ENCODE results near the gene LUZP1.

The LUZP1 gene

DNA sequence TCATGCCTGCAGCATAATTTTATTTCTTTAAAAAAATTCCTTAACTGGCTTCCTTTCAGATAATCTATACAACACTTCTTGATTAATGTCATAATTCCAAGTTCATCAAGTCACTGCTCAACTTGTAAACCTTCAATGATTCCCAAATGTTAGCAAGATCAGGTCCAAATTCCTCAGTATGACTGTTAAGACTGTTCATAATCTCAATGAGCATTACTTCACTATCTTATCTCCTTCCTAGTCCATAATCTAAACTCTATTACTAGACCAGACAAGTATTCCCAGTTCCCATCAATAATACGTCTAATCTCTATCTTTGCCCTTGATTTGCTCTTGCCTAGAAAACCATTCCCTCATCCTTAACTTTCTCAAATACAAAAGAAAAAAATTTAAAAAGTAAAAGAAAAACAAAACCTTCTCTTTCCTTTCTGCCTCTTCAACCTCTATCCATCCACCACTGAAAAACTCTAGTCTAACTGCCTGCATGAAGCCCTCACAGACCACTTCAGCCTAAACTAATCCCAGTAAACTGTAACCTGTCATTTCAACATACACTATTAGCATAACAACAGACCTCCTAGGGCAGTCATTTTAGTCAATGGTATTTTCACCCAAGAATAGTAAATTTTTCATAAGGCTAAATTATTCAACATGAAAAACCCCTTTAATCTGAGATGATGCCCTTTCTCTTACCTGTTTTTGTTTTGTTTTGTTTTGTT, 15.5 kb downstream of the LUZP1 start:
- no peak for DNase-seq (ENCODE audit: low spot score)

DNA sequence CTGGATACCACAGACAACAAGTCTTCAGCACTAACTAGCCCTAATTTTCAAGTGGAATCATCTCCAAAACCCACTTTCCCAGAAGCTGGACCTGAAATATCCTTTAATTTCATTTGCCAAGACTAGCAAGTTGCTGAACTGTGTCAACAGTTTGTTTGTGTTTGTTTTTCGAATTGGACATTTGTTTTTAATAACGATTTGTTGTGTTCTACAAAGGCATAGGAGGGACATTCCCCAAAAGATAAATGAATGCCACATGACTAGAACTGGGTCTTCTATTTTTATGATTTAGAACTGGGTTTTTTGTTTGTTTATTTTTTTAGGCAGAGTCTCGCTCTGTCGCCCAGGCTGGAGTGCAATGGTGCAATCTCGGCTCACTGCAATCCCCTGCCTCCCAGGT, 17.9 kb downstream of the LUZP1 start:
- no peak for DNase-seq (ENCODE audit: low spot score)

DNA sequence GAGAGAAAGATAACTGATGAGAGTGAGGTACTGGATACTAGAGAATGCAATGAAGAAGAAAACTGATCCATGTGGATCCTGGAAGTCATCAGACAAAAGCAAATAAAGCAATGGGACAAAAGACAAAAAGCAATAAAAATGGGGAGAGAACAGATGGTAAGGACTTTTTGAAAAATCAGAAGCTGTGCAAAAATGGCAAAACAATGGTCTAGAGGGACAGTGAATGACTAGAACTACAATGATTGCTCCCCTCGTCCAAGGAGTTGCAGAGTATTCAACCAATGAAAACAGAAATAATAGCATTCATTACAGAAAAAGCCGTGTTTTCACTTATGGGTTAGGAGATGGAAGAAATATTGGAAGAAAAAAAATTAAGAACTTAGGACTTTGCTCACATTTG, 18.5 kb downstream of the LUZP1 start:
- no peak for DNase-seq (ENCODE audit: low spot score)

DNA sequence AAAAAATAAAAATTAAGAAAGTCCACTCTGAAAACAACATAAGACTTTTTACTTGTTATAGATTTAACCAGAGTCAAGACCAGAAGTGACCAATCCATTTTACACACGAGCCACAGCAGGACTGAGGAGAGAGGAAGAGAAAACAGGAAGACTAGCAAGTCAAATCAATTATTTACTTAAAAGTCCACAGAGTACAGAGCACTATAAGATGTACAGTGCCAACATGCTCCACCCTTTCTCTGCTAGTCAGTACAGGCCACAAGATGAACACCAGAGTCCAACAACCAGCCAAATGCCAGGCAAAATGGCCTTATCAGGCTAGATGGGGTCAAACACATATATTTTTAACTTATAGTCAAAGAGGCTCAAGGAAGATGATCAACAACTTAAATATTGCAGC, 19.5 kb downstream of the LUZP1 start:
- peak; percentile 64 for DNase-seq (ENCODE audit: low spot score)

DNA sequence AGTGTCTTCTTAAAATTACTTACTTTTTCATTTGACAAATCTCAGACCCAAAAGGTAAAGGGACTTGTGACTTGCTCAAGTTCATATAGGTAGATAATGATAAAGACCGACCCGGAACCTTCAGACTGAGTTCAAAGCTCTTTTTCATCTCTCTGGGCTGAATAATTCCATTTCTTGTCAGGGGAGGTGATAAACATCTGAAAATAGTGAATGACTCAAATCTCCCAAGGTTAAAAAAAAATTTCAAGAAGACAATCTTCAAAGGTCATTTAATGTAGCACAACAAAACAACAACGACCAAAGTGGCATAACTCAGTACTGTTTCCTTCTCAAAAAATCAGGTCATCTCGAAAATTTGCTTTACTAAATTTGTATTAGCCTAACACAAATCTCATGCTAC, 20.6 kb downstream of the LUZP1 start:
- DNase-seq (ENCODE audit: low spot score): no peak

DNA sequence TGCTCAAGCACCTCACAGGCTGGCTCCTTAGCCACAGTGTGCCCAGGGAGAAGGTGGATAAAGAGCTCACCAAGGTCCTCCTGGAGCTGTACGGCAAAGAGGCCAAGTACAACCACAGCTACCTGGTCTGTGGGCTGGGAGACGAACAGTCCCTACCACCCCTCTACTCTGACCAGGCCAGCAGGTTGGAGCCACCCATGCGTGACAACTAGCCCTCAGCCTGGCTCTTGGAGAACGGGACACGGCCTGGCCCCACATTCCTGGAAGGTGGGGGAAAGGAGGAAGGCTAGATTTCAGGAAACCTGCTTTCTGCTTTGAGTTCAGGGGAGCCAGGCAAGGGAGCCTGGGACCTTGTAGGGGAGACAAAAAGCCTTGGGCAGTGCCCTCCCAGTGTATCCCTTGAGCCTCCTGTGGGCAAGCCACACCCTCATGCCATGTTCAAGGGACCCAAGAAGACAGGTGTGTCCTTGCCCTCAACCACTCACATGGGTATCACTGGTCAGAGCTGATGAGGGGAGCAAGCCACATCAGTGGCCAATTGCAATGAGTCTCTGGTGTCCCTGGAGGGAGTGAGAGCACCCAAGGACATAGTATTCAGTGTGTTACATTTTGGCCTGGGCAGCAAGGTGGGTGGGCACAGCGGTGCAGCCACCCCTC, 27.6 kb downstream of the LUZP1 start:
- peak; percentile 10 for DNase-seq (ENCODE audit: low spot score)

DNA sequence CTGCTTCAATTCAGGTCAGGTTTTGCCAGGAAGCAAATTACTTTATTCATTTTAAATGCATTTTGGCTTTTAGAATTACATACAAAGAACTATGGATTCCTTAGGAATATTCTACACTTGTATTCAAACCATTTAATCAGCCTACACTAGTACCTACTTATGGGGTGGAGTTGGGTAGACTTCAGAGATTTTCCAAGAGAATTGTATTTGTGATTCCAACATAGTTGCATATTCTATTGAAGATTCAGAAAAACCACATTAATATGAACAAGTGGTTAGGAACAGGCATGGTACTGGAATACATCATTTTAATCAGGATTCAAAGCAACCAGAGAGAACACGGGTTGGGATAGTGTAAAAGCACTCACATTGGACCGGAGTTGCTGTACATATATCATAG, 33.4 kb downstream of the LUZP1 start:
- no peak for DNase-seq (ENCODE audit: low spot score)

DNA sequence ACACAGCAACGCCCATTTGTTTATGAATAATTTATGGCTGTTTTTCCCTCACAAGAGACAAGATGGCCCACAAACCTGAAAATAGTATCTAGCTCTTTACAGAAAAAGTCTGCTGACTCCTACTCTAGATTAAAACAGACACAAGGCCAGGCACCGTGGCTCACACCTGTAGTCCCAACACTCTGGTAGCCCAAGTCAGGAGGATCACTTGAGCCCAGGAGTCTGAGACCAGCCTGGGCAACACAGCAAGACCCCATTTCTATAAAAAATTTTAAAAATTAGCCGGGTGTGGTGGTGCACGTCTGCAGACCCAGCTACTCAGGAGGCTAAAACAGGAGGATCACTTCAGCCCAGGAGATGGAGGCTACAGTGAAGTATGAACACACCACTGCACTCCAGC, 34.6 kb downstream of the LUZP1 start:
- DNase-seq (ENCODE audit: low spot score): no peak

DNA sequence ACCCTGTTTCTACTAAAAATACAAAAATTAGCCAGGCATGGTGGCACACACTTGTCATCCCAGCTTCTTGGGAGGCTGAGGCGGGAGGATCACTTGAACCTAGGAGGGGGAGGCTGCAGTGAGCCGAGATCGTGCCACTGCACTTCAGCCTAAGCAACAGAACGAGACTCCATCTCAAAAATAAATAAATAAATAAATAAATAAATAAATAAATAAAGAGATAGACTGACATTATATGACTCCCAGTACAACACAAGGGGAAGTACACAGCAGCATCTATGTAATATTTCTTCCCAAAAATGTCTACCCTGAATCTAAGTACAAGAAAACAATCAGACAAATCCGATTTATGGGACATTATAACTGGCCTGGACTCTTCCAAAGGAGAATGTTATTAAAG, 35.1 kb downstream of the LUZP1 start:
- DNase-seq (ENCODE audit: low spot score): no peak

DNA sequence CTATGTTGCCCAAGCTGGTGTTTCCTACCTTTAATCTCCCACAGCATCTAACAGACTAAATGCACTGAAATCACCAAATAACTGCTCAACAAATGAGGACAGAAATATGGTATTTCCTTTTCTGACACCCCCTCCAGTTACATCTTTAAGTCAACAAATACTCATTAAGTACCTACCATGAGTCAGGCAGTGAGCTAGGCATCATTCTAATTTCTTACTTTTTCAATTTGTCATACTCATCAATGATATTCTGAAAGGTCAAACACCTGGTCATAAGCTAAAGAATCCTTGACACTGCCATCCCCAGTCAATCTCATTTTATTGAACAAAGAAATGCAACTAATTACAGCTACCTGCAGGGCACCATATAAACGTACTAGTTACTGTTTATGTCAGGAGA, 36.6 kb downstream of the LUZP1 start:
- DNase-seq (ENCODE audit: low spot score): peak; percentile 41

DNA sequence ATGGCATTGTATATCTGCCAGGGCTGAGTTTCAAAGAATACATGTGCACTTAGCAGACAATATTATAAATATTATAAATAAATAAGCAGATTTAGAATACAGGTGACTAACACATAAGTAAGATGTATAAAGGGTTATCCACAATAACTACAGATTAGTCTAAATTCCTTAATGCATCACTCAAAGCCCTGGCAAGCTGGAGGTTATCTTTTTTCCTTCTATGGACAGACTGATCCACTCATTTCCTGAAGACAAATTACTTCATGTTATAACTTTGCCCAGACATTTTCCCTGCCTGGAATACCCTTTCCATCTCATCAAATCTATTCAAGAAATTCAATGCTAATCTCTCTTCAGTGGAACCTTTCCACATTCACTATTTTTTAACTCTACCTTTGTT, 38.8 kb downstream of the LUZP1 start:
- DNase-seq (ENCODE audit: low spot score): peak; percentile 23

DNA sequence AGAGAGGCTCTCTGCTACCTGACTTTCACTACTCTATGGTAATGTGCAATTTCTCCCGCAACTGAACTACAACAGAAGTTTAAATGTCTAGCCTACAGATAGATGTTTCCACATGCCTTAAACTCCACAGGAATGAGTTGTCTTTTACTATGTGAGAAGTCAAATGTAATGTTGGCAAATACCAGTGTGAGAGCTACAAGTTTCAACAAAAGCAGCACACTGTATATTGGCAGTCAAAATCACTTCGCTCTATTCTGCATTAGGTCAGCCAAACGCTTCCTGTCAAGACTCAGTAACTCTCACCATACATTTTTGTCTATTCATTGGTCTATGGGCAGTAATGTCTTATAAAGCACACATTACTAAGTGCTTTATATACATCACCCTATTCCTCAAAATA, 41.9 kb downstream of the LUZP1 start:
- DNase-seq (ENCODE audit: low spot score): no peak

DNA sequence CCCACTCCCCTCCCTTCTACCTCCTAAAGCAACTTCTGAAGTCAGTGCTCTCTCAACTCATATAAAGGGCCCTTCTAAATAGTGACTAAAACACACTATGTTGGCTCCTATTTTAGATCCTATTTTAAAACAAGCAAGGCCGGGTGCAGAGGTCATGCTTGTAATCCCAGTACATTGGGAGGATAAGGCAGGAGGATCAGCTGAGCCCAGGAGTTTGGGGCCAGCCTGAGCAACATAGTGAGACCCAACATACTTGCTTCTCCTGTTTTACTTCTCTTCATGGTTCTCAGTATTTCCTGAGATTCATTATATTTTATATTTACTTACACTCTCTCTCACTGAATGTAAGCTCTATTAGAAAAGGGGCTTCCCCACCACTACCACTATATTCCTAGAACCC, 42.5 kb downstream of the LUZP1 start:
- no peak for DNase-seq (ENCODE audit: low spot score)

DNA sequence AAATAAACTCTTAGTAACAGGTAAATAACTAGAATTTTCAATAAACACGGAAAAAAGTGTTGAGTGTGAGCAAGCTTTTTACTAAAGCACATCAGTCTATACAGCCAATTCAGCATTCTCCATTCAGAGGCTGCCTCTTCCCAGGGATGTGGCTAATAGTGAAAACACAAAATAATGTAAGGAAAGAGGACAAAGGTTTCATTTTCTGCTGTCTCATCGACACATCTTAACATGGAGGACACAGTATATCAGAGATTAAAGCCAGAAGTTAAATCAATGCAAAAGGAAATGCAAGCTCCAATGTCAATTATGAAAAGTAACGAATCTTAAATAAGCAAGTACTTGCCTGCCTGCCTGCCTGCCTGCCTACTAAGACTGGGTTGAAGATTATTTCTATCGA, 43.2 kb downstream of the LUZP1 start:
- DNase-seq (ENCODE audit: low spot score): no peak

DNA sequence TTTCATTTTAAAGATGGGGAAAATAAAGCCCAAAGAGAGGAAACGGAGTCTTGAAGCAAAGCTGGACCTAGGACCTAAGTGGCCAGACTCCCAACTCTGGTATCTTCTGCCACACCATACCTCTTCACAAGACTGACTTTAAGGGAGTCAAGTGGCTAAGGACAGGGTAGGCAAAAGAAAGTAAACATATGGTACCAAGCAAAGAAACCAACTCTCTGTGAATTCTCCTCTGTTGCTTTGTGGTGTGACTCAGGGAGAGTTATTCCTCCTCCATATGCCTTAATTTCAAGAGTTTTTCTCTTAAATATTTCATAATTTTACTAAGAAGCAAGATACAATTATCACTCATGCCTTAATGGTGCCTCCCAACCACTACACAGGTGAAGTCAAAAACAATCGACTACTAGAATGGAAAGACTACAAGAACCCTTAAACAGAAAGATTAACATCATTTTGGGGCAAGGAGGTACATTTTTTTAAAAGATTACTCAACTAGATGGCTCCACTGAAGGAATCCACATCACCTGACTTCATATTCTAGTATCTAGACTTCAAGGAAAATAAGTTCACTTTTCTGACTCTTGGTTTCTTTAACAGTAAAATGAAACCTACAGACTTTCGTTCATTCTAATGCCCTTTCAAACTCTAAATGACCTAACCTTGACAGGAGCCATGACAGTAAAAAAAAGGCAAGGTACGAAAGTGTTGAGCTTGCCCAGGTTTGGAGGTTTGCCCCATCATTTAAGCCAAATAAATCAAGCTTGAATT, 44.2 kb downstream of the LUZP1 start:
- no peak for DNase-seq (ENCODE audit: low spot score)

DNA sequence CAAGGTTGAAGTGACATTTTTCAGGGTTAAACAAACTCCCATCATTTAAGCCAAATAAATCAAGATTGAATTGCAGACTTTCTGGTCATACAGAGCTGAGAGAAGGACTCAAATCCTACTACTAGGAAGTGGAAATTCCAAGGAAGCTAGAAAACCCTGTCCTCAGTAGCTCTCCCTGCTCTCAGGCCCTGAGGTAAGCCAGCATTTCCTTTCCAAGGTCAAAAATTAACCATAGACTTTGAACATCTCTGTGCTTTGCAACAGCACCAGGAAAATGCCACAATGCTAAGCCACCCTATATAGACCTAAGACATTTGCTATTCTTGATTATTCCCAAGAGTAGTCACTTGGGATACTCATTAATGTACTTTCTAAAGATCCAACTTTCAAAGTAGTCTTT, 45.1 kb downstream of the LUZP1 start:
- DNase-seq (ENCODE audit: low spot score): peak; percentile 61

DNA sequence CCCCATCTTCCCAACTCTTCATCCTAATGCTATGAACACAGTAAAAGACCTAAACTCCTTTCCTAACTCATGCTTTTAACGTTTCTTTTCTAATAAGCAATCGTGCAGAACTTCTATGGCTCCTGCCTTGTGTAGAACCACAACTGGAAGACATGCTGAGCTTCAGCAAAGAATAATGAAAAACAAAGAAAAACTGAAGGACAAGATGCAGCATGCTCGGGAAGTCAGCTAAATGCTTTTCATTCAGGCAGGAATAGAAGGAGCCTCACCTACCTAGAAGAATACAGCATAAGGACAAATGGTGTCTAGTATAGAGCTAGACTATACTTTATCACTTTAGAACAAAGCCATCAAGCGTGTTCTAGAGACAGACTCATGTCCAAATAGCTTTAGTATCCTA, 45.9 kb downstream of the LUZP1 start:
- DNase-seq (ENCODE audit: low spot score): no peak

DNA sequence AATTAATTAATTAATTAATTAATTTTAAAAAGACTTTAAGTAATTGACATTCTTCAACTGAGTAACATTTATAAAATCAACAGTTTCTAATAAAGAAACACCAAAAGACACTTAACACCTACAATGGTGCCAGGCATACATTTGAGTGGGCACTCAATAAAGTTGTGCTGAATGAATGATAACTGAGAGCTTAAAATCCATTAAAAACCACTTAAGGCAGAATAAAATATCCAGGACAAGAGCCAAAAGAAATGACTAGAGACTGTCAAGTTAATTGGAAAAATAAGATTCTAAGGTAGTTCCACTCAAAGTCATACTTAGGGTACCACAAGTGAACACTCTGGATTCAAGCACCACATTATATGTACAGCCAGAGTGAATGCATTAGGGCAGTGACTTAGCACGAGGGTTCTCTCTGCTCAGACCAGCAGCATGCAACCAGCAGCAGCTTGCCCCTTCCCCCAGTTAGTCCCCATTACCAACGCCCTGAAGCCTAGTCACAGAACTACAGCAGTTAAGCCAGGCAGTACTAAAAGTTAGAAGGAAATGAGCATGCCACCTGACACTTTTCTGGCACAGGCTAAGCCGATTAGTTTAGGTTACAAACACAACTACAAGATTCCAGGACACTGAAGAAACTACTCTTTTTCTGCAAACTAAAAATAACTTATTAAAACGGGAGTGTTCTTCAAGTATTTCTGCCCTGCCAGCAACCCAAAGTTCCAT, 46.5 kb downstream of the LUZP1 start:
- no peak for DNase-seq (ENCODE audit: low spot score)

DNA sequence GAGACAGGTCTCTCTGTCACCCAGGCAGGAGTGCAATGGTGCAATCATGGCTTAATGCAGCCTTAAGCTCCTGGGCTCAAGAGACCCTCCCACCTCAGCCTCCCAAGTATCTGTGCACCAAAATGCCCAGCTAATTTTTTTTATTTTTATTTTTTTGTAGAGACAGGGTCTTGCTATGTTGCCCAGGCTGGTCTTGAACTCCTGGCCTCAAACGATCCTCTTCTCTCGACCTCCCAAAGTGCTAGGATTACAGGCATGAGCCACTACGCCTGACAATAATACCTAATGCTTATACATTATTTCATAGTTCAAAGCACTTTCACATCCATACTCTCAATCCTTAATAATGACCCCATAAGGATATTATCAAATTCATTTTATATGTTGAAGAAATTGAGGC, 48.3 kb downstream of the LUZP1 start:
- DNase-seq (ENCODE audit: low spot score): no peak

DNA sequence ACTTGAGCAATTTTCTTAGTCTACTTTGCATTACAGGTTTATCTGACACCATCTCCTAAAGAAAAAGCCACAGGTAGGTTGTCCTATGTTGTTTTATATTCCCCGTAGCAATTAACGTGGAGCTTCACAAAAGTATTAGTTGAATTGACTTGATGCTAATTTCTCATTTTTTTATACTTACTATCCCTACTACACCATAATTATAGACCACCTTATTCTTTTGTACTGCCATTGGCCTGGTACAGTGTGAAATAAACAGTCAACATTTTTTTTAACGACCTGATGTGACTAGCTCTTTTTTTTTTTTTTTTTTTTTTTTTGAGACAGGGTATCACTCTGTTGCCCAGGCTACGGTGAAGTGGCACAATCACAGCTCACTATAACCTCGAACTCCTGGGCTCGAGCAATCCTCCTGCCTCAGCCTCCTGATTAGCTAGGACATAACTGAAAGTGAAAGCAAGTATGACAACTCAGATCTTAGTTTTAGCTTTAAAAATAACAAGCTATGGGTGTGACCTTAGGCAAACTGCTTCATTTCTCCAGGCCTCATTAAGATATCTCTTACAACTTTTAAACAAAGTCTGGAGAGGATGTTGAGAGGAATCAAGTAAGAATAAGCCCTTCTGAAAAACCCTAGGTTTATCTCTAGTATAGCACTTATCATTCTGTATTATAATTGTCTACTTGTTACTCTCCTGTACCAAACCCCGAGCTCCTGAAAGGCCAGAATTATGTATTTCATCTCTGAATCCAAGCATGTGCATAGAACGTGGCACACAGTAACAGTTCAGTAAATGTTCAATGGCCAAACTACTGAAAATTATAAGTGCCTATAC, 49.5 kb downstream of the LUZP1 start:
- DNase-seq (ENCODE audit: low spot score): no peak

DNA sequence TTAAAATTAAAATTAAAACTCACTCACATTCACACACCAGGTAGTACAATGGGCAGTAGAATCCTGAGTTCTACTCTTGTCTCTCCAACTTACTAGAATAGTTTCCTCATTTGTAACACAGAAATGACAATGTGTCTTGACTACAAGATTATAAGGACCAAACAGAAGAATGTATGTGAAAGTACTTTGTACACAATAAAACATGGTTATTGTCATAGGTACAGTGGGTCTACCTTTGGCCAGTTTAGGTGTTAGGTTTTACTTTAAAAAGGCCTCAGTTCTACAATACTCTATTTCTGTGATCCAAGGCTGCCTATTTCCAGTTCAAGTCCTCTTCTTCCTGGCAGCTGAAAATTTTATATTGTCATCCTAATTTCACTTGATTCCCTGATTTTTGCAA, 50.2 kb downstream of the LUZP1 start:
- DNase-seq (ENCODE audit: low spot score): no peak
